IPS-20b (cell line): Measurements from ENCODE around the gene CCDC112.
"Not testable (repeated sequence)": the region's sequence is repeated elsewhere in the genome, so short reads cannot be mapped to it uniquely, and the experiment has no call there.

Experiments used
- H3K27ac ChIP-seq: one replicate; pipeline ENCODE4 v1.5.1; 2013; ENCODE audit warnings: low read length
- H3K27me3 ChIP-seq: 2 replicates; pipeline ENCODE4 v1.6.1; 2013; ENCODE audit warnings: mild to moderate bottlenecking, low read length, inconsistent platforms; ENCODE audit not compliant: insufficient read depth
- H3K36me3 ChIP-seq: 2 replicates; pipeline ENCODE4 v1.6.1; 2013; ENCODE audit warnings: low read depth, mild to moderate bottlenecking, inconsistent platforms, low read length, moderate library complexity; ENCODE audit not compliant: insufficient read depth
- H3K4me1 ChIP-seq: 2 replicates; pipeline ENCODE4 v1.6.1; 2013; ENCODE audit warnings: mild to moderate bottlenecking, control low read depth, inconsistent platforms, low read length, moderate library complexity; ENCODE audit not compliant: insufficient read depth
- H3K4me3 ChIP-seq: 2 replicates; pipeline ENCODE4 v1.5.1; 2013; ENCODE audit warnings: mild to moderate bottlenecking, low read length, inconsistent platforms
- H3K9ac ChIP-seq: 2 replicates; pipeline ENCODE4 v1.6.1; 2013; ENCODE audit warnings: low read depth, mild to moderate bottlenecking, inconsistent platforms, low read length, moderate library complexity
- H3K9me3 ChIP-seq: 2 replicates; pipeline ENCODE4 v1.6.1; 2013; ENCODE audit warnings: mild to moderate bottlenecking, low read depth, low read length, inconsistent platforms; ENCODE audit not compliant: insufficient read depth

The CCDC112 gene

DNA sequence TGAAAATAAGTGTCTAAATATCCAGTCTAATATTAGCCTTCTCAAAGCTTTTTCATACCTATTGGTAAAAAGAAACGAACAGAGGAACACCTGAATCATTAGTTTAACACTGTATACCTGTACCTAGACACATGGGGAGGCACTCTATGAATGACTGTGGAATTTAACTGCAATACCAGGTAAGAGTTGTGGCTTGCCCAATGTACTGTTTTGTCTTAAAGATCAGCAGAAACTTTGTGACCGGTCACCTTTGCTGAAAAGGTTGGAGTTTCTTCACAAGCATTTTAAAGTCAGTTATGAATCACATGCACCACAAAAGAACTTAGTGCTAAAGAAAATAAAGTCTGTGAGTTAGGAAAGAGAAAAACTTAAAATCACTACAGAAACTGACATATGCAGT lies 36.2 kb downstream of the CCDC112 start:
- Histone ChIP-seq H3K27ac (no peak overlapping the region), H3K36me3 (no peaks in the 10 kb centered on the region; the same call in 1 of the 2 replicates), H3K4me3 (no peak overlapping the region), H3K9ac (no peak overlapping the region), H3K9me3 (no peaks in the 10 kb centered on the region), H3K27me3 (no peaks in the 10 kb centered on the region), H3K4me1 (peaks cover 12% of the 10 kb centered on the region)

GRCh38 chr5:115257981-115258380 lies 38.5 kb downstream of the CCDC112 start:
- Histone ChIP-seq H3K4me1 (peaks cover 7% of the 10 kb centered on the region), H3K9me3 (no peaks in the 10 kb centered on the region), H3K9ac (no peak overlapping the region), H3K36me3 (no peaks in the 10 kb centered on the region), H3K4me3 (no peak overlapping the region), H3K27ac (no peak overlapping the region), H3K27me3 (no peaks in the 10 kb centered on the region)

- H3K27ac ChIP-seq, H3K4me1 ChIP-seq, H3K27me3 ChIP-seq, H3K4me3 ChIP-seq, H3K9me3 ChIP-seq, H3K9ac ChIP-seq, H3K36me3 ChIP-seq: not testable (repeated sequence)
Observed at GRCh38 chr5:115249379-115249778, 47.1 kb downstream of the CCDC112 start.

GRCh38 chr5:115246361-115246991 lies 50.0 kb downstream of the CCDC112 start:
- Histone ChIP-seq H3K27me3 (no peaks in the 10 kb centered on the region), H3K27ac (no peak overlapping the region), H3K36me3 (peaks cover 5% of the 10 kb centered on the region; the same call in 1 of the 2 replicates), H3K9ac (no peak overlapping the region), H3K9me3 (no peaks in the 10 kb centered on the region), H3K4me3 (no peak overlapping the region), H3K4me1 (no peaks in the 10 kb centered on the region)

DNA sequence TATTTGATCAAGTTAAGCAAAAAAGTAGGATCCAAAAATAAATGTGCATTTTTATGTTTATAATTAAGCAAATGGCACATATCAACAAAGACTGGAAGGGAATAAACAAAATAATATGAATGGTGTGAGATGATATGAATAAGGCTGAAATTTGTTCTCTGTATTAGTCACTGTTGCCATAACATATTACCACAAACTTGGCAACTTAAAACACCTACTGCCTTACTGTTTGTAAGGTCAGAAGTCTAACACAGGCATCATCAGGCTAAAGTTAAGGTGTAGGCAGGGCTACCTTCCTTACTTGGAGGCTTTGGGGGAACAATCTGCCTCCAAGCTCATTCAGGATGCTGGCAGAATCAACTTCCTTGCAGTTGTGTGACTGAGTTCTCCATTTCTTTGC lies 53.0 kb downstream of the CCDC112 start:
- no peak overlapping the region for H3K9ac ChIP-seq
- H3K36me3 ChIP-seq, result peaks cover 26% of the 10 kb centered on the region
- no peak overlapping the region for H3K4me3 ChIP-seq
- no peaks in the 10 kb centered on the region for H3K4me1 ChIP-seq
- H3K27ac ChIP-seq, result no peak overlapping the region
- H3K9me3 ChIP-seq, result no peaks in the 10 kb centered on the region
- H3K27me3 ChIP-seq, result no peaks in the 10 kb centered on the region

DNA sequence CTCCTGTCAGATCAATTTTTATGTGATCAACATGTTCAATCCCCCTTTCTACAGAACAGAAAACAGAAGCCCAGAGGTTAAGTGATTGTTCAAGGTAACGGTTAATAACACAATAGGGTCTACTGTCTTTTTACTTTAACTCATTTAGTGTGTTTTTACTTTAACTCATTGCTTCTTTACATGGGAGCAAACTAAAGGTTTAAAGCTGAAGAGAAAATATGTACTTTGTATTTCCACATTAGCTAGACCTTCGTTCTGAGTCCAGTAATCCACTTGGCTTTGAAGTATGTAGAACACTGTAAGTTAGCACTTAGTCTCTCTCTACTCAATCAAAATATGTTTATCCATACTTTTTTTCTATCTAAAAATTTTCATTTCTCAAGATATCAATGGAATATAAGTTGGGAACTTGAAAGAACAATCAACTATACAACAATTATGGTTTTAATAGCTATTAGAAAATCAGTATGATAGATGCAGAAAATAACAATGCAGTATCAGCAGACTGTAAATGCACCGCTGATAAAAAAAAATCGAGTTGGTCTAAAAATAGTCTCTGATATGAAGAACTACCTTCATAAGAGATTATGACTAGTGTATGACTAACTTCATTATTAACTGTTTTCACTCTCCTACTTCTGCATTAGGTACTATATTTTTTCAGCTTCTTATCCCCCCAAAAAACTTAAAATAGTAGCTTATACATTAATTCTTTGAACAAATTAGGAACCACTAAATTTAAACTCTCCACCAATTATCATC lies 54.4 kb downstream of the CCDC112 start:
- Histone ChIP-seq H3K9me3 (no peaks in the 10 kb centered on the region), H3K4me1 (peaks cover 5% of the 10 kb centered on the region; the same call in 1 of the 2 replicates), H3K4me3 (no peak overlapping the region), H3K36me3 (peaks cover 33% of the 10 kb centered on the region), H3K27ac (no peak overlapping the region), H3K27me3 (no peaks in the 10 kb centered on the region), H3K9ac (no peak overlapping the region)

DNA sequence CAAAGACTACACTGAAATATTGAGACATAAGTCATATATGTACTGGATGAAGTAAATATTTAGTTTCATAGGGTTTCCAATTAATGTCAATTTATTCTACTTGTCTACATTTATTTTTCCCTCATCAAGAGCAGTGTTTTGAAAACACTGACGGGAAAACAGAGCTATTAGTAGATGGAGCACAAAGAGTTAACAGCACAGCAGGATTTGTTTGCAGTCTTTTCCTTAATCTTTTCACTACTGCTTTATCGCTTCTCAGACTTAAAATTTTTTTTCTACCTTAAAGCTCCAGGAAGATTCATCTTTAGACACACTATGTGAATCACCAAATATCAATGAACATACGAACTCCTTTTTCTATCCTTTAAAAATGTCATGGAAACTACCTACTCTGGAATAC lies 59.4 kb downstream of the CCDC112 start:
- Histone ChIP-seq H3K27ac (no peak overlapping the region), H3K4me3 (no peak overlapping the region), H3K4me1 (peaks cover 5% of the 10 kb centered on the region; the same call in 1 of the 2 replicates), H3K36me3 (peaks cover 64% of the 10 kb centered on the region), H3K9ac (no peak overlapping the region), H3K9me3 (no peaks in the 10 kb centered on the region), H3K27me3 (no peaks in the 10 kb centered on the region)

- H3K27me3 ChIP-seq, result no peaks in the 10 kb centered on the region
- H3K27ac ChIP-seq, result no peak overlapping the region
- H3K9ac ChIP-seq, result no peak overlapping the region
- peaks cover 69% of the 10 kb centered on the region for H3K36me3 ChIP-seq
- H3K4me3 ChIP-seq, result no peak overlapping the region
- H3K4me1 ChIP-seq, result peaks cover 5% of the 10 kb centered on the region; the same call in 1 of the 2 replicates
- no peaks in the 10 kb centered on the region for H3K9me3 ChIP-seq
Observed at GRCh38 chr5:115236599-115236998, 59.9 kb downstream of the CCDC112 start.

DNA sequence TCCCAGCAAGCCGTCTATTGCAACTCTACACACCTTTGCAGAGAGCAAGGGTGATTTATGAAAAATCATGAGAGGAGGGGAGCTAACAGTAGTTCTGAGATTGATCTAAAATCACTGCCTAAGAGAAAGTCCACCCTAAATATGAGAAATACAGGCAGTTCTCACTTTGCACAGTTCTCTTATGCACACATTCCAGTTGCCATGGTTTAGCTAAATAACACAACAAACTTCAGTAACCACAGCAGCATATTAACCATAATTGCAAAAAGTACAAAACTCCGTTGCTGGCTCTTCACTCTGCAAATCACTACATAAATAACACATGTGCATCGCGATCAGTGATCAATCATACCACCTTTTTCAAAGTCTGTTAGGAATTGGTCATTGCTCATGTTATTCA lies 64.9 kb downstream of the CCDC112 start:
- H3K9ac ChIP-seq, result no peak overlapping the region
- H3K36me3 ChIP-seq, result peaks cover 76% of the 10 kb centered on the region
- no peaks in the 10 kb centered on the region for H3K27me3 ChIP-seq
- H3K4me1 ChIP-seq, result no peaks in the 10 kb centered on the region
- H3K4me3 ChIP-seq, result no peak overlapping the region
- no peak overlapping the region for H3K27ac ChIP-seq
- H3K9me3 ChIP-seq, result no peaks in the 10 kb centered on the region

GRCh38 chr5:115229606-115230005 lies 66.8 kb downstream of the CCDC112 start:
- Histone ChIP-seq H3K9ac (no peak overlapping the region), H3K4me3 (no peak overlapping the region), H3K4me1 (no peaks in the 10 kb centered on the region), H3K27ac (no peak overlapping the region), H3K9me3 (no peaks in the 10 kb centered on the region), H3K27me3 (no peaks in the 10 kb centered on the region), H3K36me3 (peaks cover 63% of the 10 kb centered on the region)

DNA sequence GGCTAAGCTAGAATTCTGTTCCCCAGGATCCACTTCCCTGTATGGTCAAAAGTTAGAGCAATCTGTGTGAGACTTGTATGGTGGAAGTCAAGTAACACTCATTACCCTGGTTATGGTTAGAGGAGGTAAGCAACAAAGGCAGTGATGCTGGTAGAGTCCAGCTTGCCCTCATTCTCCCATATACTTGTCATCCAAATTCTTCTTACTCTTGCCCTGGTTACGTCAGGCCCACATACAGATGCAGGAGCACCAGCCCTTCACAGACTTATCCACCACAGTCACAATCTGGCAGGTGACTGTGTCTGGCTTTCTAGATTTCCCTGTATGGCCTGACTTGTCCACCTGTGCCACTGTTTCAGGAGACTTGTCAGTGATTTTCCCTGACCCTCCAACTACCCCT lies 69.2 kb downstream of the CCDC112 start:
- H3K9ac ChIP-seq, result no peak overlapping the region
- H3K4me3 ChIP-seq, result no peak overlapping the region
- no peaks in the 10 kb centered on the region for H3K27me3 ChIP-seq
- no peaks in the 10 kb centered on the region for H3K9me3 ChIP-seq
- H3K27ac ChIP-seq, result no peak overlapping the region
- no peaks in the 10 kb centered on the region for H3K4me1 ChIP-seq
- peaks cover 50% of the 10 kb centered on the region for H3K36me3 ChIP-seq
